Ishikawa (cell line): ENCODE results near the gene KIF22.

Experiments
- CEBPB ChIP-seq: IDR thresholded peaks from 2 replicates; pipeline ENCODE4 v1.6.1; 2012
- CREB1 ChIP-seq: IDR thresholded peaks from 2 replicates; pipeline ENCODE4 v1.6.1; 2012; ENCODE audit warnings: low read depth
- EGR1 ChIP-seq: IDR thresholded peaks from 2 replicates; pipeline ENCODE4 v1.6.1; 2012
- EP300 ChIP-seq: IDR thresholded peaks from 2 replicates; pipeline ENCODE4 v1.6.1; 2012; ENCODE audit warnings: borderline replicate concordance
- NFIC ChIP-seq: IDR thresholded peaks from 2 replicates; pipeline ENCODE4 v1.6.1; 2012
- RAD21 ChIP-seq: IDR thresholded peaks from 2 replicates; pipeline ENCODE4 v1.6.1; 2012; ENCODE audit warnings: low read depth
- TAF1 ChIP-seq: IDR thresholded peaks from 2 replicates; pipeline ENCODE4 v1.6.1; 2012; ENCODE audit warnings: low read depth, mild to moderate bottlenecking
- YY1 ChIP-seq: IDR thresholded peaks from 2 replicates; pipeline ENCODE4 v1.6.1; 2012; ENCODE audit warnings: low read depth
- TF ChIP-seq, protein P1 (sequence below): IDR thresholded peaks from 2 replicates; pipeline ENCODE4 v1.6.1; 2012; ENCODE audit warnings: low read depth, mild to moderate bottlenecking

DNA sequence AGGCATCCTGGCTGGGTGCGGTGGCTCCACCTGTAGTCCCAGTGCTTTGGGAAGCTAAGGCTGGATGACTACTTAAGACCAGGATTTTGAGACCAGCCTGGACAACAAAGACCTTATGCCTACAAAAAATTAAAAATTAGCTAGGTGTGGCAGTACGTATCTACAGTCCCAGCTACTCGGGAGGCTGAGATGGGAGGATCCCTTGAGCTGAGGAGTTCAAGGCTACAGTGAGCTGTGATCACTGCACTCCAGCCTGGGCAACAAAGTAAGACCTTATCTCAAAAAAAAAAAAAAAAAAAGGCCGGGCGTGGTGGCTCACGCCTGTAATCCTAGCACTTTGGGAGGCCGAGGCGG is 35.8 kb downstream of the KIF22 start:
- TF ChIP-seq RAD21 (no peak), EP300 (no peak), TAF1 (no peak), NFIC (no peak), CREB1 (no peak), EGR1 (no peak), CEBPB (no peak), YY1 (no peak)
- TF ChIP-seq, protein P1, sequence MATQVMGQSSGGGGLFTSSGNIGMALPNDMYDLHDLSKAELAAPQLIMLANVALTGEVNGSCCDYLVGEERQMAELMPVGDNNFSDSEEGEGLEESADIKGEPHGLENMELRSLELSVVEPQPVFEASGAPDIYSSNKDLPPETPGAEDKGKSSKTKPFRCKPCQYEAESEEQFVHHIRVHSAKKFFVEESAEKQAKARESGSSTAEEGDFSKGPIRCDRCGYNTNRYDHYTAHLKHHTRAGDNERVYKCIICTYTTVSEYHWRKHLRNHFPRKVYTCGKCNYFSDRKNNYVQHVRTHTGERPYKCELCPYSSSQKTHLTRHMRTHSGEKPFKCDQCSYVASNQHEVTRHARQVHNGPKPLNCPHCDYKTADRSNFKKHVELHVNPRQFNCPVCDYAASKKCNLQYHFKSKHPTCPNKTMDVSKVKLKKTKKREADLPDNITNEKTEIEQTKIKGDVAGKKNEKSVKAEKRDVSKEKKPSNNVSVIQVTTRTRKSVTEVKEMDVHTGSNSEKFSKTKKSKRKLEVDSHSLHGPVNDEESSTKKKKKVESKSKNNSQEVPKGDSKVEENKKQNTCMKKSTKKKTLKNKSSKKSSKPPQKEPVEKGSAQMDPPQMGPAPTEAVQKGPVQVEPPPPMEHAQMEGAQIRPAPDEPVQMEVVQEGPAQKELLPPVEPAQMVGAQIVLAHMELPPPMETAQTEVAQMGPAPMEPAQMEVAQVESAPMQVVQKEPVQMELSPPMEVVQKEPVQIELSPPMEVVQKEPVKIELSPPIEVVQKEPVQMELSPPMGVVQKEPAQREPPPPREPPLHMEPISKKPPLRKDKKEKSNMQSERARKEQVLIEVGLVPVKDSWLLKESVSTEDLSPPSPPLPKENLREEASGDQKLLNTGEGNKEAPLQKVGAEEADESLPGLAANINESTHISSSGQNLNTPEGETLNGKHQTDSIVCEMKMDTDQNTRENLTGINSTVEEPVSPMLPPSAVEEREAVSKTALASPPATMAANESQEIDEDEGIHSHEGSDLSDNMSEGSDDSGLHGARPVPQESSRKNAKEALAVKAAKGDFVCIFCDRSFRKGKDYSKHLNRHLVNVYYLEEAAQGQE: no peak
